IPS-20b (cell line): ENCODE data around the gene RAD51AP1.

Source experiments
- H3K27ac ChIP-seq: one replicate; pipeline ENCODE4 v1.5.1; 2013; ENCODE audit warnings: low read length
- H3K27me3 ChIP-seq: 2 replicates; pipeline ENCODE4 v1.6.1; 2013; ENCODE audit warnings: mild to moderate bottlenecking, low read length, inconsistent platforms; ENCODE audit not compliant: insufficient read depth
- H3K36me3 ChIP-seq: 2 replicates; pipeline ENCODE4 v1.6.1; 2013; ENCODE audit warnings: low read depth, mild to moderate bottlenecking, inconsistent platforms, low read length, moderate library complexity; ENCODE audit not compliant: insufficient read depth
- H3K4me1 ChIP-seq: 2 replicates; pipeline ENCODE4 v1.6.1; 2013; ENCODE audit warnings: mild to moderate bottlenecking, control low read depth, inconsistent platforms, low read length, moderate library complexity; ENCODE audit not compliant: insufficient read depth
- H3K4me3 ChIP-seq: 2 replicates; pipeline ENCODE4 v1.5.1; 2013; ENCODE audit warnings: mild to moderate bottlenecking, low read length, inconsistent platforms
- H3K9ac ChIP-seq: 2 replicates; pipeline ENCODE4 v1.6.1; 2013; ENCODE audit warnings: low read depth, mild to moderate bottlenecking, inconsistent platforms, low read length, moderate library complexity
- H3K9me3 ChIP-seq: 2 replicates; pipeline ENCODE4 v1.6.1; 2013; ENCODE audit warnings: mild to moderate bottlenecking, low read depth, low read length, inconsistent platforms; ENCODE audit not compliant: insufficient read depth

The RAD51AP1 gene

DNA sequence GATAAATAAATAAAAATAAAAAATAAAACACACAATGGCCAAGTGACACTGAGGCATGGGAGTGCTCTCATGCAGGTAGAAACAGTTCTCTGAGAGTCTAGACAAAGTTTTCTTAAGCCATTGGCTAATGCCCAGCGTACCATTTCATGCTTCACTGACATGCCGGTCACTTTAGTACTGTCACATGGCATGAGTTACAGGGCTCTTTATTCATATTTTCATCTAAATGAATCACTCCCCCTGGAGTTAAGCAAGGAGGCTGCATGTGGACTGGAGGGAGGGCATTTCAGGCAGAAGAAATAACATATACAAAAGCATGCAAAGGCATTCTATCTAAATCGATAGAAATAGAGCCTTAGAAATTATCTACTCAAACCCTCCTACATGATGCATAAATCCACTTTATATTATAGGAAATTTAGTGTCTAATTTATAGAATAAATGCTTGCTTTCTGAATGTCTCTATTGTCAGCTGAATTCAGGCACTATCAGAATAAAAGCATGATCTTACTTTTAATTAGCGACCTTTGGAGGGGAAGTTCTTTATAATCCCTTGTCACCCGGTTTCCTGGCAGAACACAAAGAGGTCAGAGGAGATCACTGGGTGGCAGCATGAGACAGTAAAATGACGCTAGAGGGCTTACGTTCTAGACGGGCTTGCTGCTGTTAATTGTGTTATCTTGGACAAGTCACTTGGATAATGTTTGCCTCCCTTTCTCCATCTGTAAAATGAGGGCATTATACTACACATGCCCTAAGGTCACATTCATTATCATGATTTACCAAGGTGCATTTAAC, 40.8 kb downstream of the RAD51AP1 start:
- Histone ChIP-seq H3K27ac (no peak overlapping the region), H3K4me1 (no peaks in the 10 kb centered on the region), H3K9me3 (no peaks in the 10 kb centered on the region)

DNA sequence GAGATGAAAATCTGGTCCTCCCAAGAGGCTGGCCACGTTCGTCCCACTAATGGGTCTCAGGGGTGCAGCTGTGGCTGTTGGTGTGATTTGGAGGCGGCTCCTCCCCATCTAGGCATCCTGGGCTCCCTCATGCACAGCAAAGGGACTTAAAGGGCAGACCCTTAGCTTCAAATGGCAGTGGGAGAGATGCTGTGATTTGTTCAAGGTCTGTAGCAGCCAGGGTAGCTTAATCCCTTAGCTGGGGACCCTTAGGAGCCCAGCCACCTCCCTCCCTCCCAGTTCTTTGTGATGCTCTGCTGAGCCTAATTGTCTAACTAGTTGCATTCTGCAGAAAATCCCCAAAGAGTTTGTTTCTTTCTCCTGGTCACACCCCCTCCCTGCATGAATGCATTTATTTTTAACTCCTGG, 41.6 kb downstream of the RAD51AP1 start:
- Histone ChIP-seq H3K4me1 (no peaks in the 10 kb centered on the region), H3K27me3 (no peaks in the 10 kb centered on the region), H3K27ac (no peak overlapping the region), H3K9me3 (no peaks in the 10 kb centered on the region), H3K36me3 (no peaks in the 10 kb centered on the region), H3K4me3 (no peak overlapping the region), H3K9ac (no peak overlapping the region)

More for the DNA sequence above, 40.8 kb downstream of the RAD51AP1 start:
- H3K4me3 ChIP-seq: no peak overlapping the region
- no peaks in the 10 kb centered on the region for H3K36me3 ChIP-seq
- H3K9ac ChIP-seq: no peak overlapping the region
- no peaks in the 10 kb centered on the region for H3K27me3 ChIP-seq

DNA sequence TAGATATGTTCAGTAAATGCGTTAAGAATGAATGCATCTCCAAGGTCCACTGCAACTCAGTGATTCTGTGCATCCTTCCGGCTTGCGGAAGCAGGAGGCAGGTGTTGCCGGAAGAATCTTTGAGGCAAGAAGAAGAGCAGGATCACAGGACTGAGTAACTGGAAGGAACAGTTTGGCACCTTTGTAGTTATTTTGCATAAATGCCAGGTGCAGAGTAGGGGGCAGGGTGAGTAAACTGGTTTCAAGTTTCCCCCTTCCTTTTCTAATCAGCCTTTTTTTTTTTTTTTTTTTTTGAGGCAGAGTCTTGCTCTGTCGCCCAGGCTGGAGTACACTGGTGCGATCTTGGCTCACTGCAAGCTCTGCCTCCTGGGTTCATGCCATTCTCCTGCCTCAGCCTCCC, 45.6 kb downstream of the RAD51AP1 start:
- Histone ChIP-seq H3K27me3 (no peaks in the 10 kb centered on the region), H3K9ac (no peak overlapping the region), H3K4me1 (no peaks in the 10 kb centered on the region), H3K36me3 (no peaks in the 10 kb centered on the region), H3K9me3 (no peaks in the 10 kb centered on the region), H3K4me3 (no peak overlapping the region), H3K27ac (no peak overlapping the region)

DNA sequence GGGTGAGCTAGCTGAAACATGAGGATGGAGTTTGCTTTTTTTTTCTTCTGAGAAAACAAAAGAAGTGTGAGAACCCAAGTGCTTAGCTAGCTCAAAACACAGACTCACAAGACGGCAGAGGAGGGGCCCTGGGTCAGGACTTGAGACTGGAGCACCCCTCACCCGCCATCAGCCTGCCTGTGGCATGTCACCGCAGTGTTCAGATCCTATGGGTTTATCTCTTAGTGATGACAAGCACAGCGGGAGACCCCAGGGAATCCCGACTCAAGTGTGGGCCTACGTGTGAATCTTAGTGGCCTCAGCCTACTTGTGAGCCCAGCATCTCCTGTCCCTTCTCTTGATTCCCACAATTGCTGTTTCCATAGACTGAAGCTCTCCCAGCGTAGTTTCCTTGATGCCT, 46.2 kb downstream of the RAD51AP1 start:
- H3K27me3 ChIP-seq: no peaks in the 10 kb centered on the region
- H3K36me3 ChIP-seq: no peaks in the 10 kb centered on the region
- no peaks in the 10 kb centered on the region for H3K9me3 ChIP-seq
- no peak overlapping the region for H3K9ac ChIP-seq
- no peaks in the 10 kb centered on the region for H3K4me1 ChIP-seq
- H3K4me3 ChIP-seq: no peak overlapping the region
- H3K27ac ChIP-seq: no peak overlapping the region

DNA sequence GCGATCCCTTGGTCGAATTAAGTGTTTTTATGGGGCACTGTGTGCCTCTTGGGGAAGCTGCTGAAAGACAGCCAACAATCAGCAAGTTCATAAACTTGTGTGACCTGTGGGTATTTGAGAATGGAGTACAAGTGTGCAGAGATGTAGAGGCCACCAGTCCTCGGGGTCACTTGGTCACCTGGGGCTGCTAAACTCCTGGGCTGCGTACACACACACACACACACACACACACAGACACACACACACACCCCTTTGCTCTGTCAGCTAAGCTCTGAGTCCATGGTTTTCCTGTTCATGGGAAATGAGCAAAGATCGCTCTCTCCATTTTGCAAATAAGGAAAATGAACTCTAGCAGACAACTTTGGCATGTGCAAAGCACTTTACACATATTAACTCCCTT, 47.8 kb downstream of the RAD51AP1 start:
- Histone ChIP-seq H3K9ac (no peak overlapping the region), H3K27ac (no peak overlapping the region), H3K4me1 (no peaks in the 10 kb centered on the region), H3K36me3 (no peaks in the 10 kb centered on the region), H3K27me3 (no peaks in the 10 kb centered on the region), H3K9me3 (no peaks in the 10 kb centered on the region), H3K4me3 (no peak overlapping the region)

DNA sequence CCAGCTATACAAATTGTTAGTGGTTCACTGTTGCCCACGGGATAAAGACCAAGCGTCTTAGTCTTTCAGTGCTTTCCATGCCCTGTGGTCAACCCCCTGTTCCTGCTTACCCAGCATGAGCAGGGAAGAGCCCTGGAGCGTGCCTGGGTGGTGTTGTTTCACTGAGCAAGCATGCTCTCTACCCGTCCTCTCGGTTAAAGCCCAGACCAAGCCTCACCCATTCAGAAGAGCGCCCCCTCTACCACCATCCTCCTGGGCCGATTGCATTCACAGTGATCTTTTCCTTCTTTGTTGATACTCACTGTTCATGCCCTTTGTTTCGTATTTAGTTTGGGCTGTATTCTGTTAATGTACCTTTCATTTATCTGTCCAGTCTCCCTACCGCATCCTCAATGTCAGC, 48.4 kb downstream of the RAD51AP1 start:
- no peaks in the 10 kb centered on the region for H3K4me1 ChIP-seq
- no peaks in the 10 kb centered on the region for H3K9me3 ChIP-seq
- no peaks in the 10 kb centered on the region for H3K36me3 ChIP-seq
- no peak overlapping the region for H3K27ac ChIP-seq
- no peaks in the 10 kb centered on the region for H3K27me3 ChIP-seq
- H3K4me3 ChIP-seq: no peak overlapping the region
- H3K9ac ChIP-seq: no peak overlapping the region

DNA sequence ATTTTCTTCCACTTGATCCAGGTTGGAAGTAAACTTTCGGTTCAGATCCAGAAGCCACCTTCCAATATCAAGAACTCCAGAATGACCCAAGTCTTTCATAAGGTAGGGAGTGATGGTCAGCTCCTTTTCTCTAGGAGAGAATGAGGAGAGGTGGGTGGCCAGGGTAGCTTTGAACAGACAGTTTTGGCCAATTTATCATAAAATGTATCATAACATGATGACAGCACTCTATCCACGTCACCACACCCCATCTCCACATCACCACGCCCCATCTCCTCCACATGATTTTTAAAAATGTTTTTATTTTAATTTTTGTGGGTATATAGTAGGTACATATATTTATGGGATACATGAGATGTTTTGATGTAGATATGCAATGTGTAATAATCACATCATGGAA, 50.2 kb downstream of the RAD51AP1 start:
- Histone ChIP-seq H3K9me3 (no peaks in the 10 kb centered on the region), H3K4me1 (no peaks in the 10 kb centered on the region), H3K27me3 (no peaks in the 10 kb centered on the region), H3K27ac (no peak overlapping the region), H3K9ac (no peak overlapping the region), H3K4me3 (no peak overlapping the region), H3K36me3 (no peaks in the 10 kb centered on the region)

DNA sequence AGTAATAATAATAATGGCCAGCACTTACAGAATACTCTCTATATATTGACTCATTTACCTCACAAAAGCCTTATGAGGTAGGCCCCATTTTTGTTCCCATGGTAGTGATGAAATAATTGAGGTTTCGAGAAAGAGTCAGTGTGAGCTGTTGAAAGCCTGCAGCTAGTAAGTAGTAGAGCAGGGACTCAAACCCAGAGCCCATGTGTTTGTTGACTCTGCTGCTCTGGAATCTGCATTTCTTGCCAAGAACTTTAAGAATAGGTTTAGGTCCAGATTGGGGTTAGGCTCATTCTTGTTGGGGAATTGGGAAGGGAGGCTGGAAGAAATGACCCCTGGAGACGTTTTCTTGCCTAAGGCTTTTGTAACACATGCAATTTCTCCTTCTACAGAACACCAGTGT, 51.3 kb downstream of the RAD51AP1 start:
- Histone ChIP-seq H3K4me1 (no peaks in the 10 kb centered on the region), H3K27me3 (no peaks in the 10 kb centered on the region), H3K9ac (no peak overlapping the region), H3K36me3 (no peaks in the 10 kb centered on the region), H3K27ac (no peak overlapping the region), H3K9me3 (no peaks in the 10 kb centered on the region), H3K4me3 (no peak overlapping the region)

DNA sequence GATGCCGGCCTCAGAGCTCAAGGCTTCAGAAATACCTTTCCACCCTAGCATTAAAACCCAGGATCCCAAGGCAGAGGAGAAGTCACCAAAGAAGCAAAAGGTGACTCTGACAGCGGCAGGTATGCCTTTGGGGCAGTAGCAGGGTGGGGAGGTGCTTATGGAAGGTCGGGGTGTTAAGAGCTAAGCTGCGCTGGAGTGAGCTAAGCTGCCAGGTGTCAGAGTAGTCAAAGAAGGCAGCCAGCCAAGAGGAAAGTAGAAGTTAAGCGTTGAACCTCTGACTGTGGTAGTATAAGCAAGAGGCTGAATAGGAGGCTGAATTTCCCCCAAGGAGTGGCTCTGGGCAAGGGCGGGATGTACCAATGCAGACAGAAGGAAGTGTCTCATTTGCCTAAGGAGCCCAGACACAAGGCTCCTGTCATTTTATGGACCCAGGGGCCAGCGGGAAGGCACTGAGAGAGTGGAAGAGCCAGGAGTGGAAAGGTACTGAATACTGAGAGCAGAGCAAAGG, 52.5 kb downstream of the RAD51AP1 start:
- Histone ChIP-seq H3K36me3 (no peaks in the 10 kb centered on the region), H3K4me3 (no peak overlapping the region), H3K4me1 (no peaks in the 10 kb centered on the region), H3K9ac (no peak overlapping the region), H3K27me3 (no peaks in the 10 kb centered on the region), H3K9me3 (no peaks in the 10 kb centered on the region), H3K27ac (no peak overlapping the region)

DNA sequence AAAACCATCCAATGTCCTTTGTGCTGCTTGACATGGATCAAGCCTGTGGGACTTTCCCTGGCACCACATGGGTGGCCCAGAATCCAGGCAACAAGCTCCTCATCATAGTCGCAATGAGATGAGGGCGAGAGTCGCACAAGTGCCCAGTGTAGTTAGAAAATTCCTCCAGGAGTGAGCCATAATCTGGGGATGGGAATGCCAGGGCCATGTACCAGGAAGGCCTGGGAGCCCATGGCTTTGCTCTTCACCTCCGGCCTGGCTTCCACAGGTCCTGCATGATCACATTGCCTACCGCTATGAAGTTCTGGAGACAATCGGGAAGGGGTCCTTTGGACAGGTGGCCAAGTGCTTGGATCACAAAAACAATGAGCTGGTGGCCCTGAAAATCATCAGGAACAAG, 57.2 kb downstream of the RAD51AP1 start:
- no peaks in the 10 kb centered on the region for H3K27me3 ChIP-seq
- H3K9ac ChIP-seq: no peak overlapping the region
- H3K36me3 ChIP-seq: no peaks in the 10 kb centered on the region
- no peaks in the 10 kb centered on the region for H3K4me1 ChIP-seq
- H3K9me3 ChIP-seq: no peaks in the 10 kb centered on the region
- no peak overlapping the region for H3K4me3 ChIP-seq
- no peak overlapping the region for H3K27ac ChIP-seq

DNA sequence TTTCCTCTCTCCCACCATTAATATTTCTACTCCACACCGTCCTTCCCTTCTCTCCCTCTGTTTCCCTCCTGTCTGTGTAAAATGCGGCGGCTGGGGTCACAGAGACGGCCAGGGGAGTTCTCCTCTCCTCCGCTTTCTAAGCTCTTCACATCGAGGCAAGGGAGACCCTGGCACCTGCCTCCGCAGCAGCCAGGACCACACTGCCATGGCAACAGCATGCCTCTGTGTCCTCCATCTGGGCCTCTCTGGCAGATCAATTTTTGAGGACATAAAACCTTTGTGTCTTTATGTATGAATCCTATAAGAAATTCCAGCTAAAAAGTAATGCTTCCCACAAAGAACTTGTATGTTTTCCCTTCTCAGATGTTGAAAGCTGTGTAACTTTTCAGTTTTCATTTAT, 64.7 kb downstream of the RAD51AP1 start:
- Histone ChIP-seq H3K4me3 (no peak overlapping the region), H3K36me3 (peaks cover 3% of the 10 kb centered on the region; the same call in 1 of the 2 replicates), H3K9me3 (no peaks in the 10 kb centered on the region), H3K4me1 (no peaks in the 10 kb centered on the region), H3K9ac (no peak overlapping the region), H3K27ac (no peak overlapping the region), H3K27me3 (peaks cover 7% of the 10 kb centered on the region; the same call in 1 of the 2 replicates)

DNA sequence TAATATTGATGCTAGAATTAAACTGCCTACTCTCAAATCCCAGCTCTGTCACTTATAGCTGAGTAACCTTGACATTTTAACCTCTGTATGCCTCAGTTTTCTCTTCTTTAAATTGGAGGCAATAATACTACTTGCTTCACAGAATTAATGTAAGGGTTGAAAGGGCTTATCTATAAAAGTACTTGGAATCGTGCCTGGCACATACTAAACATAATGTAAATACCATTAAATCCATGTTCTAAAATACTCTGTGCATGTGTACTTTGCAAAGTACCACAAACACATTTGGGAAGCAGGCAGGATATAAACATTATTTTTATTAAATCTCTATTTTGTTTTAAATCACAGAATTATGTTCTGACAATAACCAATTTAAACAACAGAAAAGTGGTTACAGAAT, 65.3 kb downstream of the RAD51AP1 start:
- H3K9me3 ChIP-seq: no peaks in the 10 kb centered on the region
- no peak overlapping the region for H3K27ac ChIP-seq
- H3K36me3 ChIP-seq: peaks cover 3% of the 10 kb centered on the region; the same call in 1 of the 2 replicates
- H3K9ac ChIP-seq: no peak overlapping the region
- H3K27me3 ChIP-seq: peaks cover 7% of the 10 kb centered on the region; the same call in 1 of the 2 replicates
- H3K4me3 ChIP-seq: no peak overlapping the region
- H3K4me1 ChIP-seq: no peaks in the 10 kb centered on the region
